Measurements from ENCODE around the gene ANXA2. TPM values are rescaled to one million over a fixed set of nuclear protein-coding genes. Genes with fewer than 3 reads are reported as not detected.

Gene ANXA2
- total RNA-seq, 2 experiments from 2014 or later: 65.9 to 80.2 TPM

- Mint-ChIP-seq H3K36me3 (ENCODE audit: low read depth) (peaks cover 48% of the 10 kb centered on the region), H3K4me1 (no peaks in the 10 kb centered on the region), H3K27me3 (no peaks in the 10 kb centered on the region), H3K27ac (no peak overlapping the region), H3K4me3 (no peak overlapping the region), H3K9me3 (ENCODE audit: low read depth) (no peaks in the 10 kb centered on the region)
- POLR2A ChIA-PET: no interaction called here
- CTCF ChIA-PET: interaction anchor here (0.5 to 1.4 kb wide), 5 partner anchors 10 to 582 kb away, joined by 3 read pairs; no protein-coding TSS in a partner anchor
- no peak for DNase-seq
- no peak for ATAC-seq
- intact Hi-C loops (cut with DNase I, micrococcal nuclease): no loop called here
Observed at GRCh38 chr15:60352525-60352924, 45.3 kb downstream of the ANXA2 start.

- ChIA-PET POLR2A (no interaction called here), CTCF (interaction anchor here (1.0 to 1.3 kb wide), 3 partner anchors 9 to 30 kb away, joined by 3 to 6 read pairs (median 4); no protein-coding TSS in a partner anchor)
- no peak for ATAC-seq
- H3K36me3 Mint-ChIP-seq (ENCODE audit: low read depth): peaks cover 55% of the 10 kb centered on the region
- no peak overlapping the region for H3K27ac Mint-ChIP-seq
- intact Hi-C loops (cut with DNase I, micrococcal nuclease): no loop called here
- H3K4me3 Mint-ChIP-seq: no peak overlapping the region
- H3K4me1 Mint-ChIP-seq: no peaks in the 10 kb centered on the region
- DNase-seq: no peak
- H3K9me3 Mint-ChIP-seq (ENCODE audit: low read depth): no peaks in the 10 kb centered on the region
- H3K27me3 Mint-ChIP-seq: no peaks in the 10 kb centered on the region
Observed at GRCh38 chr15:60351066-60351465, 46.7 kb downstream of the ANXA2 start.

- Mint-ChIP-seq H3K27me3 (no peaks in the 10 kb centered on the region), H3K36me3 (ENCODE audit: low read depth) (peaks cover 48% of the 10 kb centered on the region), H3K27ac (no peak overlapping the region), H3K9me3 (ENCODE audit: low read depth) (no peaks in the 10 kb centered on the region), H3K4me1 (no peaks in the 10 kb centered on the region), H3K4me3 (no peak overlapping the region)
- POLR2A ChIA-PET: no interaction called here
- intact Hi-C loops (cut with DNase I, micrococcal nuclease): no loop called here
- CTCF ChIA-PET: interaction anchor here (1.0 kb wide), 1 partner anchor 23 kb away, joined by 4 read pairs; no protein-coding TSS in a partner anchor
- ATAC-seq (no peak), DNase-seq (no peak)
Observed at GRCh38 chr15:60350108-60350507, 47.7 kb downstream of the ANXA2 start.

GRCh38 chr15:60349589-60349988 is 48.2 kb downstream of the ANXA2 start:
- CTCF ChIA-PET: no interaction called here
- POLR2A ChIA-PET: no interaction called here
- ATAC-seq: no peak
- Mint-ChIP-seq H3K9me3 (ENCODE audit: low read depth) (no peaks in the 10 kb centered on the region), H3K27me3 (no peaks in the 10 kb centered on the region), H3K27ac (no peak overlapping the region), H3K36me3 (ENCODE audit: low read depth) (peaks cover 42% of the 10 kb centered on the region), H3K4me1 (no peaks in the 10 kb centered on the region), H3K4me3 (no peak overlapping the region)
- intact Hi-C loops (cut with DNase I, micrococcal nuclease): no loop called here
- DNase-seq: no peak

GRCh38 chr15:60347480-60348049 is 50.2 kb downstream of the ANXA2 start:
- Mint-ChIP-seq H3K27me3 (no peaks in the 10 kb centered on the region), H3K4me3 (no peak overlapping the region), H3K4me1 (no peaks in the 10 kb centered on the region), H3K27ac (no peak overlapping the region), H3K9me3 (ENCODE audit: low read depth) (no peaks in the 10 kb centered on the region), H3K36me3 (ENCODE audit: low read depth) (peaks cover 26% of the 10 kb centered on the region)
- POLR2A ChIA-PET: no interaction called here
- DNase-seq: no peak
- CTCF ChIA-PET: interaction anchor here (1.2 to 1.3 kb wide), 2 partner anchors 19 to 656 kb away, joined by 3 to 4 read pairs; no protein-coding TSS in a partner anchor
- intact Hi-C loops (cut with DNase I, micrococcal nuclease): no loop called here
- ATAC-seq: no peak

- ChIA-PET CTCF (interaction anchor here (0.6 to 1.3 kb wide), 2 partner anchors 83 to 655 kb away, joined by 3 to 4 read pairs; no protein-coding TSS in a partner anchor), POLR2A (no interaction called here)
- intact Hi-C loops (cut with DNase I, micrococcal nuclease): no loop called here
- no peak for DNase-seq
- Mint-ChIP-seq H3K4me3 (no peak overlapping the region), H3K27ac (no peak overlapping the region), H3K36me3 (ENCODE audit: low read depth) (peaks cover 18% of the 10 kb centered on the region), H3K9me3 (ENCODE audit: low read depth) (no peaks in the 10 kb centered on the region), H3K27me3 (no peaks in the 10 kb centered on the region), H3K4me1 (no peaks in the 10 kb centered on the region)
- no peak for ATAC-seq
Observed at GRCh38 chr15:60346653-60347052, 51.1 kb downstream of the ANXA2 start.

GRCh38 chr15:60346077-60346476 is 51.7 kb downstream of the ANXA2 start:
- H3K27me3 Mint-ChIP-seq: no peaks in the 10 kb centered on the region

GRCh38 chr15:60345598-60345997 is 52.2 kb downstream of the ANXA2 start:
- H3K4me3 Mint-ChIP-seq: no peak overlapping the region
- H3K4me1 Mint-ChIP-seq: no peaks in the 10 kb centered on the region
- H3K27ac Mint-ChIP-seq: no peak overlapping the region
- H3K9me3 Mint-ChIP-seq (ENCODE audit: low read depth): no peaks in the 10 kb centered on the region
- peaks cover 18% of the 10 kb centered on the region for H3K36me3 Mint-ChIP-seq (ENCODE audit: low read depth)
- intact Hi-C loops (cut with DNase I, micrococcal nuclease): no loop called here
- H3K27me3 Mint-ChIP-seq: no peaks in the 10 kb centered on the region
- ATAC-seq (no peak), DNase-seq (no peak)
- POLR2A ChIA-PET: no interaction called here
- CTCF ChIA-PET: no interaction called here

More at GRCh38 chr15:60346077-60346476, 51.7 kb downstream of the ANXA2 start:
- POLR2A ChIA-PET: no interaction called here
- intact Hi-C loops (cut with DNase I, micrococcal nuclease): no loop called here
- no peak overlapping the region for H3K27ac Mint-ChIP-seq
- H3K4me3 Mint-ChIP-seq: no peak overlapping the region
- H3K36me3 Mint-ChIP-seq (ENCODE audit: low read depth): peaks cover 18% of the 10 kb centered on the region
- no peak for DNase-seq
- no peaks in the 10 kb centered on the region for H3K9me3 Mint-ChIP-seq (ENCODE audit: low read depth)
- CTCF ChIA-PET: no interaction called here
- H3K4me1 Mint-ChIP-seq: no peaks in the 10 kb centered on the region
- ATAC-seq: no peak

- intact Hi-C loops (cut with DNase I, micrococcal nuclease): no loop called here
- ChIA-PET CTCF (interaction anchor here (1.5 to 3.0 kb wide), 2 partner anchors 15 to 18 kb away, joined by 3 to 8 read pairs; no protein-coding TSS in a partner anchor), POLR2A (no interaction called here)
- H3K4me3 Mint-ChIP-seq: no peak overlapping the region
- H3K4me1 Mint-ChIP-seq: no peaks in the 10 kb centered on the region
- DNase-seq: no peak
- no peaks in the 10 kb centered on the region for H3K9me3 Mint-ChIP-seq (ENCODE audit: low read depth)
- H3K27me3 Mint-ChIP-seq: no peaks in the 10 kb centered on the region
- ATAC-seq: no peak
- H3K27ac Mint-ChIP-seq: no peak overlapping the region
- peaks cover 16% of the 10 kb centered on the region for H3K36me3 Mint-ChIP-seq (ENCODE audit: low read depth)
Observed at GRCh38 chr15:60344987-60345386, 52.8 kb downstream of the ANXA2 start.

- ChIA-PET CTCF (interaction anchor here (0.5 to 3.0 kb wide), 5 partner anchors 11 to 165 kb away, joined by 3 to 8 read pairs (median 3); no protein-coding TSS in a partner anchor), POLR2A (no interaction called here)
- H3K27me3 Mint-ChIP-seq: no peaks in the 10 kb centered on the region
- H3K27ac Mint-ChIP-seq: no peak overlapping the region
- DNase-seq (no peak), ATAC-seq (no peak)
- H3K9me3 Mint-ChIP-seq (ENCODE audit: low read depth): no peaks in the 10 kb centered on the region
- intact Hi-C loops (cut with DNase I, micrococcal nuclease): no loop called here
- peaks cover 16% of the 10 kb centered on the region for H3K36me3 Mint-ChIP-seq (ENCODE audit: low read depth)
- no peak overlapping the region for H3K4me3 Mint-ChIP-seq
- no peaks in the 10 kb centered on the region for H3K4me1 Mint-ChIP-seq
Observed at GRCh38 chr15:60344461-60344860, 53.3 kb downstream of the ANXA2 start.

GRCh38 chr15:60343221-60343970 is 54.4 kb downstream of the ANXA2 start:
- Mint-ChIP-seq H3K9me3 (ENCODE audit: low read depth) (no peaks in the 10 kb centered on the region), H3K4me1 (no peaks in the 10 kb centered on the region), H3K27me3 (no peaks in the 10 kb centered on the region), H3K27ac (no peak overlapping the region), H3K36me3 (ENCODE audit: low read depth) (peaks cover 10% of the 10 kb centered on the region), H3K4me3 (no peak overlapping the region)
- ATAC-seq: no peak
- intact Hi-C loops (cut with DNase I, micrococcal nuclease): no loop called here
- no peak for DNase-seq
- CTCF ChIA-PET: interaction anchor here (0.6 to 3.0 kb wide), 3 partner anchors 17 to 1372 kb away, joined by 3 to 8 read pairs (median 3); no protein-coding TSS in a partner anchor
- POLR2A ChIA-PET: no interaction called here

Data from activated CD4-positive, alpha-beta T cell treated with anti-CD3 and anti-CD28 coated beads for 36 hours (primary cell).